Lower leg skin (tissue), 4 donors: Measurements from ENCODE around the gene POLDIP3. TPM values are rescaled to one million over a fixed set of nuclear protein-coding genes. Genes with fewer than 3 reads are reported as not detected.

Experiments used
- DNase-seq, 2 donors: peaks; one replicate each; pipeline ENCODE4 v3.0.0-alpha.2; 2019; ENCODE audit warnings: low spot score in 2 of 2
- H3K4me3 ChIP-seq: fragments of 200-600 bp; sonication (generic); 2 replicates; pipeline ENCODE4 v1.5.1; 2017; ENCODE audit warnings: mild to moderate bottlenecking, low read depth; ENCODE audit not compliant: poor library complexity, severe bottlenecking
- POLR2A ChIP-seq, 2 donors: fragments of 450-650 bp; IDR thresholded peaks; one replicate each; pipeline ENCODE4 v1.6.1; 2016 to 2017; ENCODE audit warnings: antibody characterized with exemption in 2 of 2, mild to moderate bottlenecking in 1 of 2, moderate library complexity in 1 of 2
- WGBS, 2 donors: methylation state at CpG; one replicate each; pipeline ENCODE4 v1.1.5; 2018; 5-methylcytosine and 5-hydroxymethylcytosine counted together
- intact Hi-C: fragments of 100-400 bp; cut with DNase I; formaldehyde crosslinking; loops from one replicate; pipeline ENCODE4 v1.15.0; 2023; ENCODE audit warnings: low total_unique reads
- total RNA-seq, 4 donors: library from RNA; depleted of rRNA; stranded (reverse); fragments of >200 nt; gene quantifications; one replicate each; pipeline ENCODE4 v1.1.0, GENCODE V29; 2016
- TF ChIP-seq, protein P1 (sequence below), 3 donors: fragments of 450-650 bp; IDR thresholded peaks; one replicate each; pipeline ENCODE4 v1.5.1; 2016; ENCODE audit warnings: antibody characterized with exemption in 3 of 3, mild to moderate bottlenecking in 3 of 3, moderate library complexity in 2 of 3

The POLDIP3 gene
- total RNA-seq, 4 donors from 2014 or later, result 29.6 to 41.8 (median 40.8) TPM

DNA sequence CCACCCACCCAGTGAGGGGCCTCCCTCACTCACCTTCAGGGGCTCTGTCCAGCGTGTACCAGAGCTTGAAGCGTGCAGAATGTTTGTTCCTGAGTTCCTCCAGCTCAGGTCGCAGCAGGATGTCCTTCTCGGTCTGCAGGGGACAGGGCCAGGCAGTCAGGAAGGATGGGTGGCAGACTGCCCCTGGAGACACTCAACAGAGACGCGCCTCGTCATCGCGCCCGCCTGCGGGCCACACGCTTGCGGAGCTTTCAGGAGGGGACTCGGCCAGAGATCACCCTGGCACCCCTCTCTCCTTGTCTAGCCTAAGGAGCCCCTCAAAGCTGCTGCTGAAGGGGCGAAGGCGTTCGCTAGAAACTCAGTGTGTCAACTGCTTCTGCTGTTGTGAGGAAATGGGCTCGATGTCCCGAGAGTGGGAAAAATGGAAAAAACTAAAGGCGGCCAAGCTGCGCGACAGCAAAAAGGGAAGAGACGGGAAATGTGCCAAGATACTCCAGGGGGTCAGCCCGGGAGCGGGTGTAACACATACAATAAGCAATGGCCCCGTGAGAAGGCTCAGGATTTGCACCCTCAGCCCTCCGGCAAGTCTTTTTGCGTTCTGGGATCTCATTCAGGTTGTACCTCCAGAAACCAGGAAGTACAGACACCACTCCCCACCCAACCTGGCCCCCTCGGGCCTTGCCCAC is 9.2 kb upstream of the POLDIP3 start:
- TF ChIP-seq, protein P1, sequence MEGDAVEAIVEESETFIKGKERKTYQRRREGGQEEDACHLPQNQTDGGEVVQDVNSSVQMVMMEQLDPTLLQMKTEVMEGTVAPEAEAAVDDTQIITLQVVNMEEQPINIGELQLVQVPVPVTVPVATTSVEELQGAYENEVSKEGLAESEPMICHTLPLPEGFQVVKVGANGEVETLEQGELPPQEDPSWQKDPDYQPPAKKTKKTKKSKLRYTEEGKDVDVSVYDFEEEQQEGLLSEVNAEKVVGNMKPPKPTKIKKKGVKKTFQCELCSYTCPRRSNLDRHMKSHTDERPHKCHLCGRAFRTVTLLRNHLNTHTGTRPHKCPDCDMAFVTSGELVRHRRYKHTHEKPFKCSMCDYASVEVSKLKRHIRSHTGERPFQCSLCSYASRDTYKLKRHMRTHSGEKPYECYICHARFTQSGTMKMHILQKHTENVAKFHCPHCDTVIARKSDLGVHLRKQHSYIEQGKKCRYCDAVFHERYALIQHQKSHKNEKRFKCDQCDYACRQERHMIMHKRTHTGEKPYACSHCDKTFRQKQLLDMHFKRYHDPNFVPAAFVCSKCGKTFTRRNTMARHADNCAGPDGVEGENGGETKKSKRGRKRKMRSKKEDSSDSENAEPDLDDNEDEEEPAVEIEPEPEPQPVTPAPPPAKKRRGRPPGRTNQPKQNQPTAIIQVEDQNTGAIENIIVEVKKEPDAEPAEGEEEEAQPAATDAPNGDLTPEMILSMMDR (IDR thresholded peaks at IDR 0.05), result no peak
- no peak for TF ChIP-seq POLR2A (IDR thresholded peaks at IDR 0.05)
- no peak for DNase-seq
- H3K4me3 ChIP-seq, result no peak overlapping the region
- intact Hi-C loops, result no loop called here
- 67 to 76% methylated on average over 29 of the region's 29 CpGs for WGBS, 2 donors

DNA sequence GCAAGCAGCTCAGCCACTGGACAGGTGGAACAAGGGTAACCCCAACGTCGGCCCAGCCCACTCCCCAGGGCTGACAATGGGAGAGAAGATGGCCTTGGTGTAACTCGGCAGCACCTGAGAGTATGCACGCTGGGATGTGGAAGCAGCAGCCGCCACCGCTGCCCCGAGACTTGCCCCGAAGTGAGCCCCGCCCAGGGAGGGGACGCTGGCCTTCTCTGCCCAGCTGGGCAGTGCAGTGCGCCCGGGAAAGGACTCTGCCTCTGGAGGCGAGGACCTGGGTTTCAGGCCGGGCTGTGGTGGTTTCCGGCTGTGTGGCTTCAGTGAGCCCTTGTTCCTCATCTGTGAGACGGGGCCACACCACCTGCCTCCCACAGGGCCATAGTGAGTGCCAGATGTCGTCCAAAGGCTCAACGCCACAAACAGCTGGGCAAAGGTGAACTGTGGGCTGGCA is 8.6 kb upstream of the POLDIP3 start:
- WGBS, 2 donors, result 50 to 74% methylated on average over 9 to 15 of the region's 18 CpGs
- intact Hi-C loops, result no loop called here
- no peak for DNase-seq
- TF ChIP-seq POLR2A (IDR thresholded peaks at IDR 0.05), result no peak
- TF ChIP-seq, protein P1 (IDR thresholded peaks at IDR 0.05), result no peak
- no peak overlapping the region for H3K4me3 ChIP-seq

DNA sequence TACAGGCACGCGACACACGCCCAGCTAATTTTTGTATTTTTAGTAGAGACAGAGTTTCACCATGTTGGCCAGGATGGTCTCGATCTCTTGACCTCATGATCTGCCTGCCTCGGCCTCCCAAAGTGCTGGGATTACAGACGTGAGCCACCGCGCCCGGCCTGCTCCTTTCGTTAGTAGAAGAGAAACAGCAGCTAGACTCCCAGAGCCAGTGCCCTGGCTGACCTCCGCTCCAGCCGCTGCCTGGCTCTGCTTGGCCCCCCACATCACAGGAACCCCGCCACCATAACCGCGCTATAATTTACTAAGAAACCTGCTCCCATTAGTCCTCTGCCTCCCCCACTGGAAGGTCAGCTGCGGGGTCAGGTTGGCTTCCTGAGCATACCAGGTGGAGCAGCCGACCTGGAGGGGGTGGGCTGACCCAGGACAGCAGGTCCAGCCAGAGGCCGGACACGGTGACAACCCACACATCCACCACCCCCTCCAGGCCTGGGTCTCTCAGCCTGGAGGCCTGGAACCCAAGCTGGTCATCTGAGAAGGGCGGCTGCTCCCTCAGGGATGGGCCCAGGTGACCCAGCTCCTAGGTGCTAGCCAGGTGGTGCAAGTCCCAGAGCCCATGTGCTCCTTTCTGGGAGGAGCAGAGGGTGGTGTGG is 7.5 kb upstream of the POLDIP3 start:
- WGBS, 2 donors, result 84 to 85% methylated on average over 20 of the region's 20 CpGs
- no peak overlapping the region for H3K4me3 ChIP-seq
- intact Hi-C loops, result no loop called here
- TF ChIP-seq, protein P1 (IDR thresholded peaks at IDR 0.05), result no peak
- no peak for TF ChIP-seq POLR2A (IDR thresholded peaks at IDR 0.05)
- DNase-seq, result no peak

DNA sequence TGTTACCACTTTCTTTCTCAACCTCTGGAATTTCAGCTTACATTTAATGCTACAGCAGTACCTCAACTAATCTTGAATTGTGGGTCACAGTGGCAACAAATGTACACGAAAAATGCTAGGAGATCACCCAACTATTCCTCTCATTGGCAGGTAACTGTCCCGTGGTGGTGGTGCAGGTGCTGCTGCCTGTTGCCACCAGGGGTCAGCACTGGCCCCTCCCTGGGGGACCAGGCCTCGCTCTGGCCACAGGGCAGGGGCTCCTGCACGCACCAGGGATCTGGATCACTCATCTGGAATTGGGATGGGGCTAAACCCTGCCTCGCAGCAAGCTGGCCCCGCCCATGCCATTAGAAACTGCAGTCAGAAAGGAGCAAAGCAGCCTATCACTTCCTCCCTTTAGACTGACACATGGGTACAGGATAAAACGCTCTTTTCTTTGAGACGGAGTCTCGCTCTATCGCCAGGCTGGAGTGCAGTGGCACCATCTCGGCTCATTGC is 6.9 kb upstream of the POLDIP3 start:
- TF ChIP-seq, protein P1 (IDR thresholded peaks at IDR 0.05), result no peak
- no peak for TF ChIP-seq POLR2A (IDR thresholded peaks at IDR 0.05)
- WGBS, 2 donors, result 28 to 29% methylated on average over 11 of the region's 11 CpGs
- peak; percentile 51 to 94 for DNase-seq
- intact Hi-C loops, result no loop called here
- no peak overlapping the region for H3K4me3 ChIP-seq

DNA sequence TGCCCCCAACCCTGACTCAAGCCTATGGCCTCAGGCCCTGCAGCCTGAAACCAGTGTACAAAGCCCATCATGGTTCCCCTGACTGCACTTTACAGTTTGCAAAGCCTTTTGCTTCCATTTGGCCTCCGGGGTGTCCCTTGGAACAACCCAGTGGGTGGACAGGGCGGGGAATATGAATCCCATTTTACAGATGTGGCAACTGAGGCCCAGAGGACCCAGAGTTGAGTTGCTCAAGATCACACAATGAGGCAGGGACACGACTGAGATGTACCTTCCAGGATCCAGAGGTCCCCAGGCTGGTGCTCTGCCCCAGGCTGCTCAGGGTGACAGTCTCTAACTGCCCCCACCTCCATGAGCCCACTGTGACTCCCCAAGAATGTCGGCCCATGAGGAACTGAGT is 5.4 kb upstream of the POLDIP3 start:
- 92 to 94% methylated on average over 4 of the region's 4 CpGs for WGBS, 2 donors
- DNase-seq, result no peak
- no peak overlapping the region for H3K4me3 ChIP-seq
- TF ChIP-seq POLR2A (IDR thresholded peaks at IDR 0.05), result no peak
- TF ChIP-seq, protein P1 (IDR thresholded peaks at IDR 0.05), result no peak
- intact Hi-C loops, result no loop called here
